GM19468 (cell line): Measurements from ENCODE around the gene FOXO3.

Experiments
- ATAC-seq: cut with Tn5 transposase; IDR thresholded peaks from one replicate; pipeline ENCODE4 v1.9.1; 2021; ENCODE audit warnings: mild to moderate bottlenecking, moderate library complexity, moderate number of reproducible peaks; ENCODE audit not compliant: unreplicated experiment; ENCODE audit errors: extremely low read depth

FOXO3 gene

GRCh38 chr6:108592371-108593337, 31.9 kb downstream of the FOXO3 start:
- peak; percentile 68 for ATAC-seq

GRCh38 chr6:108594151-108594550, 33.4 kb downstream of the FOXO3 start:
- ATAC-seq, result no peak

- no peak for ATAC-seq
Observed at GRCh38 chr6:108594640-108595039, 33.9 kb downstream of the FOXO3 start.

- ATAC-seq, result no peak
Observed at GRCh38 chr6:108596956-108597355, 36.2 kb downstream of the FOXO3 start.

DNA sequence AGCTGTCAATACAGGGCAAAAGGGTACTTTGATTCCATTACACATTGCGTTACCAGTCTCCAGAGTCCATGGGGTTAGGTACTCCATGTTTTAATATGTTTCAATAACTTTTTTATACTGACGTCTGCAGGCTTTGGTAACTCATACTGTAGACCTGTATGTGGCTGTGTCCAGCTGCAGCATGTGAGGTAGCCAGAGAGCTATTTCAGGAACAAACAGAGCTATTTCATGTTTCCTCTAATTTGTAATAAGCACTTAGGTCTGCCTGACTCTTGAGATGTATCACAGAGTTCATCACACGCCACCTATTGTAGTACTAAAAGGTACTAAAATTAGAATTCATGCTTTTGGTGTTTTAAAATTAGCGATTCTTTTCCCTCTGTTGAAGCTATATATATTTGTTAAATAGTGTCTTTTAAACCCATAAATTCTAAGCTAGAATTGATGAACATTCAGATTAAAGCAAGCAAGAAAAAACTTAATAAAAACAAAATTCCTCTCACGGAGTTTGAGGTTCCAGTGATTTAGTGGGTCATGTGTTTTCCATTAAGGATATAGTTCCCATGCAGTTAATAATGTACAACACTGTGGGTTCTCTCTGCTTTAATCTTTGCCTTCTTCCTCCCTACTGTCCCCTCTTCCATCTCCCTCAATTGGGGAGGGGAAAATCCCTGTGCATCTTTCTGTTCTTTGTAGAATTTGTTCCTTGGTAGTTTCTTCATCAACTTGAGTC, 37.0 kb downstream of the FOXO3 start:
- ATAC-seq, result no peak

DNA sequence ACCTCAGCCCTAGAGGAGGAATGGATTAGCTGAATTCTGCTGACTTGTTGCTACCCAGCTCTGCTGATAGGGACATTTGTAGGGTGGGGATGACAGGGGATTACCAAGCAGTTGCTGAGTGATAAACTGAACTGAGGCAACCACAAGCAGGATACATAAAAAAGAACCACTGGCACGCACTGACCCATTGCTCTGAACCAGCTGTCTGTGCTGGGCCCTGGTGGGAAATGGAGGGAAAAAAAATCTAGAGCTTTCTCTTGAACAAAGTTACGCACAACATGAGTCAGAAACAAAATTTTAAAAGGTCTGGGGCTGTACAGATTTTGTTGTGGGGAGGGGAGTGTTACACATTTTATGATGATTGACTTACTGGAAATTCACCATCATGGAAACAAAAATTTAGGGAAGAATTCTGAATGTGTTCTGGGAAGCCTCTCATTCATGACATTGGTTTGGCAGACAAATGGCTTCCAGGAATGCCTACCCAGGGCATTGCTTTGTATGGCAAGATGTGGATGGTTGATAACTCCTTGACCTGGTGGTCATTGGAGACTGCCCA, 37.7 kb downstream of the FOXO3 start:
- peak; percentile 83 for ATAC-seq

GRCh38 chr6:108604156-108604555, 43.4 kb downstream of the FOXO3 start:
- no peak for ATAC-seq

DNA sequence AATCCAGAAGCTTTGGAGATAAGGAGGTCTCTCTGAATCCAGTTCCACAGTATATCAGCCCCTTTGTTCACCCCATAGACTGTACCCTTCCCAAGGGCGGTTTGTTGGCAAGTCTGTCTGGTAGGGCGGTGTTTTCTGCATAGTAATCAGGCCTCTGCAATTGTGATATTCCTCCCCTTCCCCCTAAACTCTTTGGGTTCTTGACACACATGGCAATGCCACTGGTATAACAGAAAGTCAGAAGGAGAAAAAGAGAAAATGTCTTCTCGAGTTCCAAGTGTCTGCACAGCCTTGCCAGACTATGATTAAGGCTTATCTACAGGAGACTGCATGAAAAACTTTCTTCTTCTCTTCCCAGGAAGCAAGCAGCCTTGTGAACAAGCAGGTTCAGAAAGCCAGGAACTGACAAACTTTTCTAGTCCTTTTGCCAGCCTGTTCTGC, 45.6 kb downstream of the FOXO3 start:
- ATAC-seq, result no peak

- no peak for ATAC-seq
Observed at GRCh38 chr6:108608453-108609275, 47.9 kb downstream of the FOXO3 start.

- ATAC-seq, result no peak
Observed at GRCh38 chr6:108609276-108609769, 48.6 kb downstream of the FOXO3 start.

DNA sequence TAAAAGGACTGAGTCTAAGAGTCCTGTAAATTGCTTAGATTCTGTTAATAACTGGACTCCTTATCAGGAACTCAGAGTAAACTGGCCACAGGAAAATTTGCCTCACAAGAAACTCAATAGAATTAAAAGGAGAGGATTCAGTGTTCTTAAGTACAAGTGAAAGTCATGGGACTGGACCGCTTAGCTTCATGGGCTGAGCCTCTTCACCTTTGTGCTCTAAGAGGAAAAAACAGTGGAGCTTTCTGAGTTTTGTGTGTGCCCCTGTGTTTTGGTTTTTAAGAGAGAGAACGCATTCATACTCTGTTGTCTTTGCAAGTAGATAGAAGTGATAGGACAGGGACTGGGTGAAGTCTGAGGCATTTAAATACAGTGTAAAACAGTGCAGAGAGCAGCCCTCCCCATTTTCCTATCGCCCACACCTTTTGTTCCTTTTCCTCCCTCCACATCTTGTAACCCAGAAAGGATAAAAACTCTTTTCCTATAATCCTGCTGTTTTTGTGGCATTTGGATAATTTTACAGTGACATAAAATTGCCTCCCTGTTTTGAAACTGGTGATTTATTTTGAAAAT, 49.6 kb downstream of the FOXO3 start:
- ATAC-seq, result no peak

DNA sequence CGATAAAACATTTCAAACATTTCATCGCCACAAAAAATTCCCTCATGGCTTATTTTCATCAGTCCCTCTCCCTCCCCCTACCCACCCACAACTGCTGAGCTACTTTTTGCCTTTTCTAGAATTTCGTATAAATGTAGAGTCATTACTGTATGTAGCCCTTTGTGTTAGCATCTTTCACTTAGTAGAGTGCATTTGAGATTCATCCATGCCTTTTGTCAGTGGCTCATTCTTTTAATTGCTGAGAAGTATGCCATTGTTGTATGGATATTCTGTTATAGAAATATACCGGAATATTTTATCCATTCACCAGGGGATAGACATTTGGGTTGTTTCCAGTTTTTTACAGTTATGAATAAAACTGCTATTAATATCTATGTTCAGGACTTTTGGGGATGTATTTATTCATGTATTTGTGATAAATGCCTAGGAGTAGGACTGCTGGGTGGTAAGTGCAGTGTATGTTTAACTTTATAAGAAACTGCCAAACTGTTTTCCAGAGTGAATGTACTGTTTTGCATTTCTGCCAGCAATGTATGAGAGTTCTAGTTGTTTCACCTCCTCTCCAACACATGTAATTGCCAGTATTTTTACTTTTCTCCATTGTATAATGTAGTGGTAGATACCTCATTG, 50.4 kb downstream of the FOXO3 start:
- no peak for ATAC-seq

GRCh38 chr6:108612852-108613251, 52.1 kb downstream of the FOXO3 start:
- ATAC-seq, result no peak

GRCh38 chr6:108616544-108616943, 55.8 kb downstream of the FOXO3 start:
- ATAC-seq, result no peak

GRCh38 chr6:108616973-108617372, 56.3 kb downstream of the FOXO3 start:
- ATAC-seq, result no peak

- ATAC-seq, result no peak
Observed at GRCh38 chr6:108618623-108619152, 58.0 kb downstream of the FOXO3 start.

GRCh38 chr6:108619431-108620197, 58.9 kb downstream of the FOXO3 start:
- no peak for ATAC-seq

DNA sequence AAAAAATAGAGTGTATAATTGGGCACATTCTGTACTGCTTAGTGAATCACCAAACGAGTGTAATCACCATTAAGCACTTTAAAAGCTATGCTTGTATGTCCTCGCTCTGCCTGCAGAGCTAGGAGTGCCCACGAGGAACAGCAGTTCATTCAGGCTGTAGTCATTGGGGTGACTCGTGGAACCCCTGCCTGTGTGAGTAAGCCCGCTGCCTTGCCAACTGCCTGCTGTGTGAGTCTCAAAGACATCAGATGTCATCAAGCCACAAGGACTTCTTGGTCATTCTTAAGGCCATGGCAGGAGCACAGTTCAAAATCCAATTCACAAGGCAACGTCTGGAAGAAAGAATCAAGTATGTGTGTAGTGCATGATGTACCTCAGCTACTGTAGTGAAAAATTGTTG, 60.4 kb downstream of the FOXO3 start:
- no peak for ATAC-seq
